ENCODE data around the gene ELAC1.

GRCh38 chr18:51010218-51010617, 42.4 kb downstream of the ELAC1 start:
- no peak for TF ChIP-seq POLR2A (IDR thresholded peaks at IDR 0.05)
- TF ChIP-seq CTCF (IDR thresholded peaks at IDR 0.05), result no peak
- no peak for TF ChIP-seq EP300 (IDR thresholded peaks at IDR 0.05)
